K562 (cell line): ENCODE data around the gene TARBP1. TPM values are rescaled to one million over a fixed set of nuclear protein-coding genes. Genes with fewer than 3 reads are reported as not detected.

Source experiments
- ATAC-seq: fragments of 200-7000 bp; cut with Tn5 transposase; 3 replicates; pipeline ENCODE4 v1.9.1; 2020; ENCODE audit warnings: moderate library complexity
- BruUV-seq: library from RNA; stranded (reverse); fragments of 400-500 nt; replicated peaks from 2 replicates; lab custom pipeline; 2021; lab: Mats Ljungman, UMichigan
- CTCF ChIA-PET: fragments of 300-600 bp; formaldehyde crosslinking; extraction: SDS; loops from one replicate; lab custom pipeline; 2021; ENCODE audit warnings: low intra/inter-chr PET ratio; lab: Yijun Ruan, JAX
- POLR2A ChIA-PET: fragments of 300-600, 350-650 bp; sonication (Branson Sonifier 250); formaldehyde crosslinking; extraction: SDS; loops from one replicate; lab custom pipeline; 2021; ENCODE audit warnings: antibody characterized with exemption, inconsistent platforms; lab: Yijun Ruan, JAX
- DNase-seq, 4 experiments: peaks; one replicate each; pipeline versions ENCODE4 v3.0.0 to v3.0.0-alpha.2; 2011 to 2018; ENCODE audit warnings: low spot score in 3 of 4, mixed read lengths in 3 of 4; ENCODE audit errors: extremely low read depth in 1 of 4
- FAIRE-seq: peaks from 2 replicates; lab custom pipeline; 2011; peaks lifted over from hg19 to GRCh38; lab: Jason Lieb, UNC
- H2AFZ ChIP-seq: 2 replicates; pipeline ENCODE4 v1.6.0; 2011; ENCODE audit warnings: low read depth, low read length, control low read depth, inconsistent platforms
- H3K27ac ChIP-seq: fragments of 200-600 bp; 3 replicates; pipeline ENCODE4 v1.8.0; 2011; ENCODE audit warnings: low read depth, mild to moderate bottlenecking, control low read depth, inconsistent platforms, low read length, moderate library complexity, mixed read lengths; ENCODE audit errors: extremely low read depth
- H3K27me3 ChIP-seq, 2 experiments: fragments of 300-600 bp in 1 of 2; 2 replicates in 1 of 2; 3 replicates in 1 of 2; pipeline versions ENCODE4 v1.6.0 to v1.8.0; 2011; ENCODE audit warnings: inconsistent platforms in 2 of 2, low read length in 2 of 2, mild to moderate bottlenecking in 1 of 2, mixed read lengths in 1 of 2, moderate library complexity in 1 of 2; ENCODE audit not compliant: control insufficient read depth in 2 of 2, insufficient read depth in 2 of 2
- H3K36me3 ChIP-seq: fragments of 300-600 bp; 3 replicates; pipeline ENCODE4 v1.8.0; 2011; ENCODE audit warnings: mild to moderate bottlenecking, low read length, inconsistent platforms; ENCODE audit not compliant: control insufficient read depth, insufficient read depth
- H3K4me1 ChIP-seq, 2 experiments: fragments of 200-600 bp in 1 of 2; replicated peaks in 1 of 2; 2 replicates in 1 of 2; 3 replicates in 1 of 2; pipeline versions ENCODE4 v1.5.1 to v1.8.0; 2011; ENCODE audit warnings: inconsistent platforms in 2 of 2, low read length in 2 of 2, mild to moderate bottlenecking in 1 of 2, mixed read lengths in 1 of 2, moderate library complexity in 1 of 2; ENCODE audit not compliant: control insufficient read depth in 2 of 2, insufficient read depth in 2 of 2
- H3K4me2 ChIP-seq: 2 replicates; pipeline ENCODE4 v1.6.1; 2011; ENCODE audit warnings: low read length, control low read depth, inconsistent platforms, mixed read lengths; ENCODE audit not compliant: insufficient read depth
- H3K4me3 ChIP-seq: fragments of 200-600 bp; sonication (generic), shearing (Covaris generic); 2 replicates; pipeline ENCODE4 v1.5.1; 2016; ENCODE audit warnings: control low read depth, inconsistent platforms
- H3K79me2 ChIP-seq: fragments of 200-600 bp; 3 replicates; pipeline ENCODE4 v1.8.0; 2011; ENCODE audit warnings: low read length, inconsistent platforms; ENCODE audit not compliant: control insufficient read depth, insufficient read depth
- H3K9ac ChIP-seq, 2 experiments: 2 replicates each; pipeline versions ENCODE4 v1.6.0 to v1.6.1; 2011; ENCODE audit warnings: low read depth in 2 of 2, low read length in 2 of 2, control low read depth in 1 of 2, inconsistent platforms in 1 of 2, mild to moderate bottlenecking in 1 of 2, mixed read lengths in 1 of 2; ENCODE audit not compliant: insufficient read depth in 1 of 2
- H3K9me1 ChIP-seq: one replicate; pipeline ENCODE4 v1.6.0; 2011; ENCODE audit warnings: inconsistent platforms, mild to moderate bottlenecking, low read length, moderate library complexity; ENCODE audit not compliant: control insufficient read depth, insufficient read depth
- H3K9me3 ChIP-seq: replicated peaks from 2 replicates; pipeline ENCODE4 v1.5.1; 2011; ENCODE audit warnings: low read depth, low read length, inconsistent platforms; ENCODE audit not compliant: control insufficient read depth, insufficient read depth
- H4K20me1 ChIP-seq: replicated peaks from 2 replicates; pipeline ENCODE4 v1.6.1; 2011; ENCODE audit warnings: low read length, inconsistent platforms, mixed read lengths; ENCODE audit not compliant: control insufficient read depth, insufficient read depth
- CTCF ChIP-seq, 3 experiments: IDR thresholded peaks in 2 of 3; conservative IDR thresholded peaks in 1 of 3; 2 replicates each; pipeline ENCODE4 v1.5.1; 2011 to 2012; ENCODE audit warnings: low read length in 3 of 3, mild to moderate bottlenecking in 3 of 3, control low read depth in 2 of 3, improper control_type of control experiment in 1 of 3, inconsistent platforms in 1 of 3, low read depth in 1 of 3, mixed read lengths in 1 of 3, moderate library complexity in 1 of 3; ENCODE audit not compliant: insufficient read depth in 2 of 3
- EGR1 ChIP-seq: fragments of 450-650 bp; conservative IDR thresholded peaks from 2 replicates; pipeline ENCODE4 v1.6.1; 2017; ENCODE audit warnings: mild to moderate bottlenecking
- ELF2 ChIP-seq: fragments of 250-450 bp; sonication (Bioruptor Pico); IDR thresholded peaks from 2 replicates; pipeline ENCODE4 v1.5.0; 2021; ENCODE audit warnings: mild to moderate bottlenecking
- PRMT5 ChIP-seq: sonication (generic); formaldehyde crosslinking; IDR thresholded peaks from 2 replicates; pipeline ENCODE4 v1.5.0; 2020; ENCODE audit warnings: missing genetic modification reagents
- RBM15 ChIP-seq: fragments of 200-400 bp; formaldehyde crosslinking; IDR thresholded peaks from 2 replicates; pipeline ENCODE4 v1.6.1; 2018; ENCODE audit warnings: mild to moderate bottlenecking, low read length, moderate library complexity; ENCODE audit not compliant: insufficient read depth
- TRIM28 ChIP-seq: fragments of 450-650 bp; IDR thresholded peaks from 2 replicates; pipeline ENCODE4 v1.6.1; 2017
- U2AF1 ChIP-seq: fragments of 200-400 bp; formaldehyde crosslinking; optimal IDR thresholded peaks from 2 replicates; pipeline ENCODE3; 2017; ENCODE audit warnings: mild to moderate bottlenecking, low read depth, low read length, moderate library complexity
- VEZF1 ChIP-seq: fragments of 200-800 bp; sonication (Bioruptor generic); IDR thresholded peaks from 2 replicates; pipeline ENCODE4 v1.6.1; 2017; ENCODE audit warnings: missing genetic modification characterization, missing compliant biosample characterization
- ZNF316 ChIP-seq: fragments of 450-650 bp; IDR thresholded peaks from 2 replicates; pipeline ENCODE4 v1.6.1; 2016
- ZNF764 ChIP-seq: fragments of 250-450 bp; sonication (Bioruptor Pico); IDR thresholded peaks from 2 replicates; pipeline ENCODE4 v1.4.0; 2020; ENCODE audit warnings: low read depth, mild to moderate bottlenecking, moderate library complexity
- WGBS: fragments of 100-300 bp; shearing (Covaris generic); methylation state at CpG from one replicate; pipeline ENCODE4 v1.1.6; 2016; ENCODE audit warnings: low coverage, mixed read lengths; ENCODE audit not compliant: insufficient coverage; ENCODE audit errors: missing lambda C conversion rate; 5-methylcytosine and 5-hydroxymethylcytosine counted together
- in situ Hi-C: fragments of 300-500 bp; cut with MboI; formaldehyde crosslinking; loops from 4 replicates; pipeline ENCODE4 v1.15.0; 2018; ENCODE audit warnings: inconsistent platforms, mixed read lengths
- intact Hi-C: fragments of 100-400 bp; cut with micrococcal nuclease; formaldehyde crosslinking; loops from 2 replicates; pipeline ENCODE4 v1.14.2; 2022
- polyA plus RNA-seq, 8 experiments: library from polyadenylated mRNA; depleted of rRNA in 4 of 8; stranded (reverse) in 5 of 8; unstranded in 3 of 8; fragments of >200 nt; fragmentation: Nextera tagmentation in 2 of 8; fragmentation: Illumina TruSeq in 1 of 8; extraction: Ambion mirVana in 2 of 8; extraction: Trizol in 1 of 8; gene quantifications; 2 replicates each; pipeline versions ENCODE4 v1.2.1 to v1.2.3, GENCODE V29; 2011 to 2014; ENCODE audit warnings: inconsistent platforms in 1 of 8, missing spikeins in 1 of 8
- total RNA-seq, 7 experiments: library from RNA; depleted of rRNA in 6 of 7; stranded (reverse); fragments of >200 nt in 6 of 7; fragmentation: Illumina TruSeq in 2 of 7; extraction: Trizol in 2 of 7; gene quantifications; 2 replicates each; pipeline versions ENCODE4 v1.2.1 to v1.2.3, GENCODE V29; 2011 to 2021; ENCODE audit warnings: low replicate concordance in 1 of 7
- TF ChIP-seq, protein P1 (sequence below), 3 experiments: fragments of 200-800 bp in 1 of 3; sonication (Bioruptor generic) in 1 of 3; sonication (generic) in 1 of 3; formaldehyde crosslinking in 1 of 3; IDR thresholded peaks; 2 replicates each; pipeline versions ENCODE4 v1.6.1 to v1.8.0; 2016 to 2022; ENCODE audit warnings: mild to moderate bottlenecking in 2 of 3, missing compliant biosample characterization in 2 of 3, missing genetic modification characterization in 2 of 3, missing genetic modification reagents in 1 of 3

The TARBP1 gene
- total and polyA plus RNA-seq, 9 of the 15 experiments (the other 6 are each of a cell fraction or from before 2014, with no cell fraction given), result 8.8 to 48.0 (median 22.9) TPM

- ChIA-PET POLR2A (interaction anchor here (0.7 kb wide), 1 partner anchor 263 kb away, joined by 4 read pairs; no protein-coding TSS in a partner anchor), CTCF (no interaction called here)
- H3K4me1 ChIP-seq, result peaks cover 0 to 12% of the 10 kb centered on the region in 2 experiments; a peak in 3 of 5 replicates
- FAIRE-seq, result no peak
- no peak overlapping the region for H3K4me2 ChIP-seq
- H4K20me1 ChIP-seq, result no peaks in the 10 kb centered on the region
- TF ChIP-seq CTCF (IDR thresholded peaks at IDR 0.05 in 2 of 3, conservative IDR thresholded peaks at IDR 0.05 in 1 of 3; ENCODE audit: insufficient read depth in 2 of 3, low read depth in 1 of 3, low read length in 3 of 3) (peak in 1 of 3 experiments; percentile 14; a peak in 1 of 6 replicates), ZNF764 (CRISPR knock-in tag) (no peak), PRMT5 (CRISPR knock-in tag) (no peak), ELF2 (CRISPR knock-in tag) (no peak), ZNF316 (peak; percentile 81), TRIM28 (peak; percentile 44; the same call in 1 of the 2 replicates), U2AF1 (no peak), RBM15 (no peak), VEZF1 (CRISPR knock-in tag) (0 out of 2 replicates have a peak, but pooled peaks have one; percentile 14), EGR1 (no peak)
- TF ChIP-seq, protein P1, sequence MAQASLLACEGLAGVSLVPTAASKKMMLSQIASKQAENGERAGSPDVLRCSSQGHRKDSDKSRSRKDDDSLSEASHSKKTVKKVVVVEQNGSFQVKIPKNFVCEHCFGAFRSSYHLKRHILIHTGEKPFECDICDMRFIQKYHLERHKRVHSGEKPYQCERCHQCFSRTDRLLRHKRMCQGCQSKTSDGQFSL (CRISPR knock-in tag; IDR thresholded peaks at IDR 0.05), result no peak
- TF ChIP-seq, protein P1 (tag; IDR thresholded peaks at IDR 0.05), result peak in 1 of 2 experiments; percentile 53; a peak in 2 of 4 replicates
- H3K9me1 ChIP-seq, result no peaks in the 10 kb centered on the region
- DNase-seq, result no peak
- no peaks in the 10 kb centered on the region for H3K9me3 ChIP-seq
- no peak overlapping the region for H3K4me3 ChIP-seq
- no peak overlapping the region for H3K9ac ChIP-seq
- in situ Hi-C loops (no loop called here), intact Hi-C loops (loop anchor here (2.0 kb wide), 1 partner anchor 40 kb away; no protein-coding TSS in a partner anchor)
- no peak overlapping the region for H3K27ac ChIP-seq
- no TSS peak for BruUV-seq
- no peaks in the 10 kb centered on the region for H3K79me2 ChIP-seq
- H2AFZ ChIP-seq, result no peak overlapping the region
- H3K36me3 ChIP-seq, result no peaks in the 10 kb centered on the region
- peak; percentile 37 for ATAC-seq
- no peaks in the 10 kb centered on the region for H3K27me3 ChIP-seq
- WGBS, result 49% methylated on average over 2 of the region's 2 CpGs
Measured at GRCh38 chr1:234507089-234507488, 28.1 kb upstream of the TARBP1 start.
